Nucleus accumbens (tissue), 56 donors: Measurements from ENCODE around the gene MGP.

ENCODE experiments used
- DNase-seq, 56 donors: peaks; one replicate each; lab custom pipeline; 2025; lab: John Stamatoyannopoulos, UW

Gene MGP

GRCh38 chr12:14904854-14905253 lies 19.2 kb upstream of the MGP start:
- no peak for DNase-seq

GRCh38 chr12:14903386-14904098 lies 17.9 kb upstream of the MGP start:
- DNase-seq, result no peak

GRCh38 chr12:14902465-14902864 lies 16.8 kb upstream of the MGP start:
- no peak for DNase-seq

GRCh38 chr12:14901228-14901562 lies 15.5 kb upstream of the MGP start:
- DNase-seq, result no peak

GRCh38 chr12:14900521-14901227 lies 15.0 kb upstream of the MGP start:
- DNase-seq, result no peak

- no peak for DNase-seq
Measured at GRCh38 chr12:14896521-14897169, 11.0 kb upstream of the MGP start.

GRCh38 chr12:14893506-14894250 lies 8.0 kb upstream of the MGP start:
- no peak for DNase-seq

- peak in 12 of 56 donors; percentile 1 to 34 (median 6) for DNase-seq
Measured at GRCh38 chr12:14892726-14893505, 7.3 kb upstream of the MGP start.

GRCh38 chr12:14890701-14891100 lies 5.0 kb upstream of the MGP start:
- no peak for DNase-seq

GRCh38 chr12:14886271-14886670 lies 617 bp upstream of the MGP start:
- DNase-seq, result no peak

- DNase-seq, result peak in 47 of 56 donors; percentile 3 to 84 (median 36)
Measured at GRCh38 chr12:14884458-14884878, 1.2 kb downstream of the MGP start.

- no peak for DNase-seq
Measured at GRCh38 chr12:14883686-14884085, 2.0 kb downstream of the MGP start.

GRCh38 chr12:14880890-14881453 lies 4.7 kb downstream of the MGP start:
- DNase-seq, result no peak

- no peak for DNase-seq
Measured at GRCh38 chr12:14879222-14879933, 6.3 kb downstream of the MGP start.

GRCh38 chr12:14878488-14878887 lies 7.2 kb downstream of the MGP start:
- no peak for DNase-seq

GRCh38 chr12:14876833-14877232 lies 8.8 kb downstream of the MGP start:
- DNase-seq, result no peak

- DNase-seq, result no peak
Measured at GRCh38 chr12:14874882-14875281, 10.8 kb downstream of the MGP start.

GRCh38 chr12:14873440-14874185 lies 12.0 kb downstream of the MGP start:
- DNase-seq, result no peak

GRCh38 chr12:14871886-14872285 lies 13.8 kb downstream of the MGP start:
- no peak for DNase-seq
